H1 (cell line): ENCODE measurements around the gene RNU1-4. TPM values are rescaled to one million over a fixed set of nuclear protein-coding genes. Genes with fewer than 3 reads are reported as not detected.
"Not testable (repeated sequence)": the region's sequence is repeated elsewhere in the genome, so short reads cannot be mapped to it uniquely, and the experiment has no call there.

Experiments used
- CTCF ChIA-PET: fragments of 300-600 bp; sonication (Branson Sonifier 250); formaldehyde crosslinking; loops from one replicate; lab custom pipeline; 2021; ENCODE audit not compliant: partially characterized antibody; lab: Charles Lee
- POLR2A ChIA-PET: fragments of 300-600 bp; sonication (Branson Sonifier 250); formaldehyde crosslinking; loops from one replicate; lab custom pipeline; 2021; ENCODE audit warnings: inconsistent platforms; ENCODE audit not compliant: partially characterized antibody; lab: Charles Lee
- DNase-seq, 2 experiments: peaks; one replicate each; pipeline versions ENCODE4 v3.0.0 to v3.0.0-alpha.2; 2010 to 2022; ENCODE audit warnings: low spot score in 2 of 2, low read depth in 1 of 2, mixed read lengths in 1 of 2
- FAIRE-seq: peaks from 2 replicates; lab custom pipeline; 2011; peaks lifted over from hg19 to GRCh38; lab: Jason Lieb, UNC
- H2AFZ ChIP-seq: 2 replicates; pipeline ENCODE4 v1.8.1; 2012; ENCODE audit warnings: low read length, inconsistent platforms
- H2AK5ac ChIP-seq: 2 replicates; pipeline ENCODE4 v1.6.1; 2013; ENCODE audit warnings: low read depth, low read length
- H2BK120ac ChIP-seq: replicated peaks from 2 replicates; pipeline ENCODE3; 2013; ENCODE audit warnings: low read depth, low read length, inconsistent platforms
- H2BK12ac ChIP-seq: 2 replicates; pipeline ENCODE4 v1.6.1; 2013; ENCODE audit warnings: low read depth, low read length
- H2BK15ac ChIP-seq: 2 replicates; pipeline ENCODE4 v1.6.1; 2013; ENCODE audit warnings: low read length
- H2BK20ac ChIP-seq: 2 replicates; pipeline ENCODE4 v1.6.1; 2013; ENCODE audit warnings: low read length
- H2BK5ac ChIP-seq: 2 replicates; pipeline ENCODE4 v1.6.1; 2013; ENCODE audit warnings: low read depth, low read length
- H3K14ac ChIP-seq: 2 replicates; pipeline ENCODE4 v1.6.1; 2013; ENCODE audit warnings: inconsistent platforms; ENCODE audit not compliant: insufficient read length
- H3K18ac ChIP-seq: 2 replicates; pipeline ENCODE4 v1.6.1; 2013; ENCODE audit warnings: low read length; ENCODE audit errors: extremely low read depth
- H3K23ac ChIP-seq: 2 replicates; pipeline ENCODE4 v1.6.1; 2013; ENCODE audit warnings: inconsistent platforms; ENCODE audit not compliant: insufficient read length
- H3K23me2 ChIP-seq: 2 replicates; pipeline ENCODE4 v1.6.1; 2013; ENCODE audit warnings: low read depth, low read length
- H3K27ac ChIP-seq: 2 replicates; pipeline ENCODE4 v1.6.1; 2011; ENCODE audit warnings: low read depth, low read length, inconsistent platforms
- H3K27me3 ChIP-seq, 4 experiments: replicated peaks in 1 of 4; 1 replicate in 1 of 4; 2 replicates in 3 of 4; pipeline versions ENCODE4 v1.6.1 to v1.8.1; 2011 to 2013; ENCODE audit warnings: low read length in 3 of 4, mild to moderate bottlenecking in 3 of 4, inconsistent platforms in 2 of 4, mixed read lengths in 2 of 4, moderate library complexity in 1 of 4; ENCODE audit not compliant: control insufficient read depth in 3 of 4, insufficient read depth in 3 of 4; ENCODE audit errors: extremely low read depth in 1 of 4
- H3K36me3 ChIP-seq, 4 experiments: 2 replicates each; pipeline versions ENCODE4 v1.6.1 to v1.8.1; 2011 to 2013; ENCODE audit warnings: mild to moderate bottlenecking in 4 of 4, low read length in 3 of 4, moderate library complexity in 2 of 4, control low read depth in 1 of 4, inconsistent platforms in 1 of 4; ENCODE audit not compliant: insufficient read depth in 4 of 4, control insufficient read depth in 2 of 4
- H3K4ac ChIP-seq: replicated peaks from 2 replicates; pipeline ENCODE3; 2013; ENCODE audit warnings: low read length, low read depth, mixed read lengths, inconsistent platforms; ENCODE audit not compliant: insufficient read length
- H3K4me1 ChIP-seq, 4 experiments: replicated peaks in 1 of 4; 1 replicate in 1 of 4; 2 replicates in 3 of 4; pipeline versions ENCODE4 v1.6.1 to v1.8.1; 2011 to 2013; ENCODE audit warnings: low read length in 3 of 4, inconsistent platforms in 2 of 4, mixed read lengths in 1 of 4; ENCODE audit not compliant: insufficient read depth in 4 of 4, control insufficient read depth in 3 of 4
- H3K4me2 ChIP-seq, 2 experiments: 2 replicates each; pipeline versions ENCODE4 v1.6.1 to v1.8.1; 2011 to 2013; ENCODE audit warnings: low read depth in 2 of 2, low read length in 2 of 2, control low read depth in 1 of 2, inconsistent platforms in 1 of 2, mild to moderate bottlenecking in 1 of 2; ENCODE audit not compliant: insufficient read depth in 1 of 2
- H3K4me3 ChIP-seq, 4 experiments: fragments of 200-600, 300-600 bp in 1 of 4; sonication (generic), shearing (Covaris generic), sonication (Bioruptor Twin) in 1 of 4; 2 replicates each; pipeline versions ENCODE4 v1.5.1 to v1.8.1; 2011 to 2016; ENCODE audit warnings: low read length in 4 of 4, low read depth in 3 of 4, control low read depth in 2 of 4, inconsistent platforms in 2 of 4, mild to moderate bottlenecking in 2 of 4, mixed read lengths in 1 of 4, moderate library complexity in 1 of 4; ENCODE audit not compliant: insufficient read depth in 2 of 4; ENCODE audit errors: extremely low read depth in 1 of 4
- H3K56ac ChIP-seq: replicated peaks from 2 replicates; pipeline ENCODE3; 2013; ENCODE audit warnings: low read depth, mild to moderate bottlenecking, mixed read lengths, low read length, inconsistent platforms; ENCODE audit not compliant: insufficient read length
- H3K79me1 ChIP-seq: 2 replicates; pipeline ENCODE4 v1.6.1; 2013; ENCODE audit warnings: low read depth, low read length, control low read depth
- H3K79me2 ChIP-seq, 2 experiments: 2 replicates each; pipeline versions ENCODE4 v1.6.1 to v1.8.1; 2012 to 2013; ENCODE audit warnings: low read length in 2 of 2, mild to moderate bottlenecking in 2 of 2, inconsistent platforms in 1 of 2; ENCODE audit not compliant: insufficient read depth in 2 of 2, control insufficient read depth in 1 of 2
- H3K9ac ChIP-seq, 4 experiments: replicated peaks in 1 of 4; 1 replicate in 1 of 4; 2 replicates in 3 of 4; pipeline versions ENCODE4 v1.6.1 to v1.8.1; 2011 to 2013; ENCODE audit warnings: low read depth in 3 of 4, low read length in 3 of 4, control low read depth in 2 of 4, mild to moderate bottlenecking in 2 of 4, moderate library complexity in 2 of 4, inconsistent platforms in 1 of 4; ENCODE audit errors: extremely low read depth in 1 of 4
- H3K9me3 ChIP-seq, 2 experiments: 2 replicates each; pipeline versions ENCODE4 v1.6.1 to v1.8.1; 2012 to 2013; ENCODE audit warnings: mild to moderate bottlenecking in 2 of 2, moderate library complexity in 2 of 2, control low read depth in 1 of 2, inconsistent platforms in 1 of 2, low read depth in 1 of 2, low read length in 1 of 2, mixed read lengths in 1 of 2; ENCODE audit not compliant: insufficient read depth in 2 of 2
- H4K20me1 ChIP-seq, 2 experiments: replicated peaks in 1 of 2; 2 replicates each; pipeline versions ENCODE3 to v1.8.1; 2011 to 2013; ENCODE audit warnings: inconsistent platforms in 2 of 2, low read length in 2 of 2, mild to moderate bottlenecking in 1 of 2; ENCODE audit not compliant: insufficient read depth in 2 of 2, control insufficient read depth in 1 of 2
- H4K5ac ChIP-seq: 2 replicates; pipeline ENCODE4 v1.6.1; 2013; ENCODE audit warnings: low read length, low read depth, mixed read lengths, inconsistent platforms; ENCODE audit not compliant: insufficient read length
- H4K8ac ChIP-seq: 2 replicates; pipeline ENCODE4 v1.8.0; 2013; ENCODE audit warnings: mild to moderate bottlenecking, moderate library complexity, low read length, inconsistent platforms; ENCODE audit not compliant: insufficient read depth; ENCODE audit errors: extremely low read depth
- H4K91ac ChIP-seq: replicated peaks from 2 replicates; pipeline ENCODE3; 2013; ENCODE audit warnings: low read length, mixed read lengths, inconsistent platforms; ENCODE audit not compliant: insufficient read length
- WGBS, 2 experiments: shearing (Covaris generic) in 1 of 2; methylation state at CpG; one replicate each; pipeline versions ENCODE4 v1.1.6 to v1.1.7; 2013 to 2015; ENCODE audit warnings: low lambda C conversion rate in 2 of 2, mixed read lengths in 2 of 2, inconsistent platforms in 1 of 2, low coverage in 1 of 2, missing lambda C conversion rate in 1 of 2; ENCODE audit not compliant: insufficient replicate concordance in 2 of 2, insufficient coverage in 1 of 2, insufficient read length in 1 of 2; ENCODE audit errors: extremely low coverage in 1 of 2, missing lambda C conversion rate in 1 of 2; 5-methylcytosine and 5-hydroxymethylcytosine counted together
- polyA plus RNA-seq, 7 experiments: library from polyadenylated mRNA; depleted of rRNA in 3 of 7; stranded (reverse) in 5 of 7; unstranded in 2 of 7; fragments of >200 nt in 5 of 7; fragments of 200-250 nt in 2 of 7; gene quantifications; 1 replicate in 5 of 7; 2 replicates in 1 of 7; 4 replicates in 1 of 7; pipeline versions ENCODE4 v1.2.1 to v1.2.3, GENCODE V29; 2011 to 2013; ENCODE audit warnings: missing spikeins in 2 of 7, mixed read lengths in 2 of 7
- total RNA-seq: library from RNA; stranded (reverse); fragmentation: NEBNext Ultra II Directional; extraction: Animal tissue kit (Norgen Biotek cat#: 25700); gene quantifications from 2 replicates; pipeline ENCODE4 v1.2.1, GENCODE V29; 2021

Gene RNU1-4
- total and polyA plus RNA-seq, 2 of the 8 experiments (the other 6 are each of a cell fraction or from before 2014, with no cell fraction given) = 145 to 1,303 TPM

DNA sequence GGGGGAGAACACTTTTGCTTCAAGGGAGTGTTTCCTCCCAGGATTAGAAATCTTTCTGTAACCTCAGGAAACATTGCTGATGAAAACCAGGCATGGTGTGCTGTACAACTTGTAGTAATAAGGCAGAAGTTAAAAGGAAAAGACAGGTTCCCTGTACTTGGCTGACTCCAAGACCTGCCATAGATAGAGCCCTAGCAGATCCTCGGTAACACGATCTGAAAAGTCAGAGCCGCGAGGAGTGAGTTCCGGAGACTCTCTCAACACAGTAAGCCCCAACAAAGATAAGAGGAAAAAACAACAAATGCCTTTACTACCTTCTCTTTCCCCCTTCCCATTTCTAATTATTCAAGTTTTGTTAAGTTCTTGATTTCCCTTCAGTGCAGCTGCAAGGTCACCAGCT lies 7.3 kb downstream of the RNU1-4 start:
- H3K79me1 ChIP-seq, CTCF ChIA-PET, H3K4me3 ChIP-seq, H3K4me1 ChIP-seq, H3K27me3 ChIP-seq, H4K8ac ChIP-seq, H4K91ac ChIP-seq, H2AFZ ChIP-seq, POLR2A ChIA-PET, H3K18ac ChIP-seq, H3K4me2 ChIP-seq, H3K27ac ChIP-seq, FAIRE-seq, H4K5ac ChIP-seq, H3K23me2 ChIP-seq, H2BK12ac ChIP-seq, H2BK5ac ChIP-seq, H2BK20ac ChIP-seq, H3K4ac ChIP-seq, H3K9me3 ChIP-seq, H3K36me3 ChIP-seq, H2BK15ac ChIP-seq, H2BK120ac ChIP-seq, H3K9ac ChIP-seq, H3K23ac ChIP-seq, H4K20me1 ChIP-seq, H3K79me2 ChIP-seq, H3K56ac ChIP-seq, H2AK5ac ChIP-seq, H3K14ac ChIP-seq, DNase-seq: not testable (repeated sequence)
- no CpG with 5 or more reads among the region's 5 CpGs for WGBS, 2 experiments

DNA sequence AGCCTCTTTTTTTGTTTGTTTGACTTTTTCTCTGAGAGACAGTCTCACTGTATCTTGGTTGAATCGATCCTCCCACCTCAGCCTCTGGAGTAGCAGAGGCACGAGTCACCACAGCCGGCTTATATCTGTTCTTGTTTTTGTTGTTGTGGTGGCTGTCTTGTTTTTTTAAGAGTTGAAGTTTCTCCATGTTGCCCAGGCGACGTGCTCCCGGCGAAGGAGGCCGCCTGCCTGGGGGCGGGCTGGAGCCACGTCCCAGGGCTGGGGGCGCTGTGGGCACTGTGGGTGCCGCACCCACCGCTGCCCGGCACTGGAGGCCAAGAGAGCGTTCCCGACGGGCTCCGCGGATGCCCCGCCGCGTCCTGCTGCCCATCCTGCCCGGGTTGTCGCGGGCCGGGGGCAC lies 8.4 kb downstream of the RNU1-4 start:
- H3K4ac ChIP-seq, H3K18ac ChIP-seq, H2AK5ac ChIP-seq, H4K91ac ChIP-seq, H3K79me2 ChIP-seq, H3K4me1 ChIP-seq, H2AFZ ChIP-seq, POLR2A ChIA-PET, H3K27me3 ChIP-seq, H3K56ac ChIP-seq, H4K8ac ChIP-seq, H2BK12ac ChIP-seq, H3K4me2 ChIP-seq, H2BK15ac ChIP-seq, H3K9me3 ChIP-seq, DNase-seq, CTCF ChIA-PET, H3K9ac ChIP-seq, H3K27ac ChIP-seq, H3K36me3 ChIP-seq, H3K4me3 ChIP-seq, H4K5ac ChIP-seq, H2BK120ac ChIP-seq, H4K20me1 ChIP-seq, FAIRE-seq, H2BK20ac ChIP-seq, H3K23me2 ChIP-seq, H3K14ac ChIP-seq, H3K23ac ChIP-seq, H3K79me1 ChIP-seq, H2BK5ac ChIP-seq: not testable (repeated sequence)
- 76% methylated on average over 10 of the region's 26 CpGs; no CpG with 5 or more reads in 1 of the 2 experiments for WGBS, 2 experiments
